NB4 (cell line): ENCODE measurements around the gene MMD2.

Source experiments
- CTCF ChIP-seq: IDR thresholded peaks from one replicate; pipeline ENCODE4 v1.5.1; 2012; ENCODE audit warnings: low read depth, low read length
- POLR2A ChIP-seq: IDR thresholded peaks from 2 replicates; pipeline ENCODE4 v1.6.1; 2011; ENCODE audit warnings: mild to moderate bottlenecking; ENCODE audit not compliant: insufficient read length; ENCODE audit errors: extremely low read depth
- TF ChIP-seq, protein P1 (sequence below): IDR thresholded peaks from 2 replicates; pipeline ENCODE4 v1.6.1; 2011; ENCODE audit warnings: low read depth, low read length

DNA sequence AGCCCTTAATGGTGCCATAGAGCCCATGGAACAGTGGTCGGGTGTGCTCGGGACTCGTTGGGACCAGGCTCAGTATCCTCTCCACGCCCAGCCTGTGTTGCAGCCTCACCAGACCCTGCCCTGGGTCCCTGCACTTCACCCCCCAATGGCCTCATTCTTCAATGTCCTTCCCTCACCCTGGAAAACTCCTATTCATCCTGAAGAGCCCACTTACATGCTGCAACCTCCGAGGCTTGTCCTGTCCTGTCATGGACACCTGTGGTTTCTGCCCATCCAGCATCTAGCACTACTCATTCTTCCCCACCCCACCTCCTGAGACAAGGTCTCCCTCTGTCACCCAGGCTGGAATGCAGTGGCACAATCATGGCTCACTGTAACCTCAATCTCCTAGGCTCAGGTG lies 7.7 kb downstream of the MMD2 start:
- TF ChIP-seq CTCF = no peak
- no peak for TF ChIP-seq POLR2A
- TF ChIP-seq, protein P1, sequence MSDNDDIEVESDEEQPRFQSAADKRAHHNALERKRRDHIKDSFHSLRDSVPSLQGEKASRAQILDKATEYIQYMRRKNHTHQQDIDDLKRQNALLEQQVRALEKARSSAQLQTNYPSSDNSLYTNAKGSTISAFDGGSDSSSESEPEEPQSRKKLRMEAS = no peak
